Measurements from ENCODE around the gene ERO1B. TPM values are rescaled to one million over a fixed set of nuclear protein-coding genes. Genes with fewer than 3 reads are reported as not detected.
"Not testable (repeated sequence)": the region's sequence is repeated elsewhere in the genome, so short reads cannot be mapped to it uniquely, and the experiment has no call there.

The ERO1B gene, protein sequence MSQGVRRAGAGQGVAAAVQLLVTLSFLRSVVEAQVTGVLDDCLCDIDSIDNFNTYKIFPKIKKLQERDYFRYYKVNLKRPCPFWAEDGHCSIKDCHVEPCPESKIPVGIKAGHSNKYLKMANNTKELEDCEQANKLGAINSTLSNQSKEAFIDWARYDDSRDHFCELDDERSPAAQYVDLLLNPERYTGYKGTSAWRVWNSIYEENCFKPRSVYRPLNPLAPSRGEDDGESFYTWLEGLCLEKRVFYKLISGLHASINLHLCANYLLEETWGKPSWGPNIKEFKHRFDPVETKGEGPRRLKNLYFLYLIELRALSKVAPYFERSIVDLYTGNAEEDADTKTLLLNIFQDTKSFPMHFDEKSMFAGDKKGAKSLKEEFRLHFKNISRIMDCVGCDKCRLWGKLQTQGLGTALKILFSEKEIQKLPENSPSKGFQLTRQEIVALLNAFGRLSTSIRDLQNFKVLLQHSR
- 10 to 100 TPM; 10.7 to 13.4 (median 11.6) TPM for polyA plus RNA-seq (ENCODE audit: insufficient read length in 3 of 3)

DNA sequence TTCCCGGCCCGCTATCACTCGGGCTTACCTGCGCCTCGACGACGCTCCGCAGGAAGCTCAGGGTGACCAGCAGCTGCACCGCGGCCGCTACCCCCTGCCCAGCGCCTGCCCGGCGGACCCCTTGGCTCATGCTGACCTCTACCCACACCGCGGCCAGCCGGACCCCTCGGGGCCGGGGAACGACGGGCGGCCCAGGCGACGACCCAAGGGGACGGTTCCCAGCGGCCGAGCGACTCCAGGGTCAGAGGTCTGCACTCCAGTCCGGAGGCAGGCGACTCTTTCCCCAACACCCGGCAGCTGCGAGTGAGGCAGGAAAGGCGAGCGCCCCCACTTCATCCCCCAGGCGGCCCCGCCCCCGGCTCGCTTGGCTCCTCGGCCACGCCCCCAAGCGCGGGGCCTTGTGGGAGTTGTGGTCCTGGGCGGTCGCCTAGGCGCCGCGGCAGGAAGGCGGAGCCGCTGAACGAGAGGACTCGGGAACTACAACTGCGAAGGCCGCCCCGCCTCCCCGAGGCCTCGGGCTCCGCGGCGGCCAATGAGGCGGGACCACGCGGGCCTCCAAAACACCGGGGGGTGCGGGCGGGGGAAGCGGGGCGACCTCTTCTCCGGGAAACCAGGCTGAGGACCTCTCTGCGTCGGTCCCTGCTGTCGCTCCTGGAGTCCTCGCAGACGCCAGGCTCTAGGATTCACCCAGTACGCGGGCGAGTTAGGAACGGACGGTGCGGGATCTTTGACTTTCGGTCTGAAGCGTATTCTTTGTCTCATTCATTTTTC lies at the start of gene ERO1B:
Gene ERO1B (minus strand): TSS at position 305 of the 771 bp plus-strand sequence. CDS start 175 bp downstream, at position 130.
- peak; percentile 81 to 94 (median 89) for DNase-seq (ENCODE audit: low read depth in 3 of 3, low spot score in 2 of 3)

GRCh38 chr1:236331412-236331811 lies 49.7 kb upstream of the ERO1B start:
- not testable (repeated sequence) for DNase-seq (ENCODE audit: low read depth in 3 of 3, low spot score in 2 of 3)

- no peak for DNase-seq (ENCODE audit: low read depth in 3 of 3, low spot score in 2 of 3)
These were observed 44.7 kb upstream of the ERO1B start for GRCh38 chr1:236326432-236326831.

DNA sequence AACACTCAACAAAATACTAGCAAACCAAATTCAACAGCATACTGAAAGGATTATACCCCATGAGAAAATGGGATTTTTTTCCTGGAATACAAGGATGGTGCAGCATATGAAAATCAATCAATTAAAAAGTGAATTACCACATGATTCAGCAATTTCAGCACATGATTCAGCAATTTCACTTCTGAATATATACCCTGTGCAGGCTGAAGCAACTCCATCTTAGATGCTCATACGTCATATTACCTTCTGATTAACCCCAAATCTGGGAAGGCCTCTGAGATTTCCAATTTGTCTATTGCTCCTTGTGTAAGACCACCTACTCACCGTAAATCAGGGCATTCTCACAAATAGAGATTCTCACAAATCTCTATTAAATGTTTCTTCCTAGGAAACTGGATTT lies 43.8 kb upstream of the ERO1B start:
- no peak for DNase-seq (ENCODE audit: low read depth in 3 of 3, low spot score in 2 of 3)

GRCh38 chr1:236323819-236324411 lies 42.2 kb upstream of the ERO1B start:
- no peak for DNase-seq (ENCODE audit: low read depth in 3 of 3, low spot score in 2 of 3)

DNA sequence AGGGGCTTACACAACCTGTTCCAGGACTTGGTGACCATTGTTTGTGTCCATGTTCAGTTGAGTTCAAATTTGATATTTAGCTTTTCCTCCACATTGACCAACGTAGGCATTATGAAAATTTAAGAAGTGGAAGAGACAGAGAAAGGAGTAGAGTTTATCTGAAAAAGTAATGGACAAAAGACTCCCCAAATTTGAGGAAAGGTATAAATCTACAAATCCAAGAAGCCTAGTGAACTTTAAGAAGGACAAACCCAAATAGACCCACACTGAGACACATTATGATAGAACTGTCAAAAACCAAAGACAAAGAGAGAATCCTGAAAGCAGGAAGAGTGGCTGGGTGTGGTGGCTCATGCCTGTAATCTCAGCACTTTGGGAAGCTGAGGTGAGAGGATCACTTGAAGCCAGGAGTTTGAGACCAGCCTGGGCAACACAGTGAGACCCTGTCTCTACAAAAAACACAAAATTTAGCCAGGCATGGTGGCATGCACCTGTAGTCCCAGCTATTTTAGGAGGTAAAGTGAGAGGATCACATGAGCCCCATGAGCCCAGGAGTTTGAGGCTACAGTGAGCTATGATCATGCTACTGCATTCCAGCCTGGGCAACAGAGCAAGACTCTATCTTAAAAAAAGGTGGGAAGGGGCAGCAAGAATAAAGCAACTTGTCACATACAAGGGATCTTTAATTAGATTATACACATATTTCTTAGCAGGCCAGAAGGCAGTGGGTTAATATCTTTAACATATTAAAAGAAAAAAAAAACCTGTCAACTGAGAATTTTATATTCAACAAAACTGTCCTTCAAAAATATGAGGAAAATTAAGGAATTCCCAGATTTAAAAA lies 41.0 kb upstream of the ERO1B start:
- no peak for DNase-seq (ENCODE audit: low read depth in 3 of 3, low spot score in 2 of 3)

DNA sequence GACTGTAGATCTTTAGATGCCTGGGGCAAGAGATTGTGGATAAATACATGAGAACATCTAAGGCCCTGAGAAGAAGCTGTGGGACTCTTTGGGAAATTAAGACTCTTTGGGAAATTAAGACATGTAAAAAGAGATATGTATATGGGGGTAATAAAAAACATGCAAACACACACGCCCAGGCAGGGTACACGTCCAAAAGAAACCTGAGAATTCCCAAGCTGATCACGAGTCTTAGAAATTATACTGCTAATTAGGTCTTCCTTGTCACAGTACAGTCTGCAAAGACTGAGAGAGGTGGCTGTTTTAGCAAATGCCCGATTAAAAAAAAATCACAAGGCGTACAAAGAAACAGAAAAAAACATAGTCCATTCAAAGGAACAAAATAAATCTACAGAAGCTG lies 39.3 kb upstream of the ERO1B start:
- DNase-seq (ENCODE audit: low read depth in 3 of 3, low spot score in 2 of 3), result no peak

DNA sequence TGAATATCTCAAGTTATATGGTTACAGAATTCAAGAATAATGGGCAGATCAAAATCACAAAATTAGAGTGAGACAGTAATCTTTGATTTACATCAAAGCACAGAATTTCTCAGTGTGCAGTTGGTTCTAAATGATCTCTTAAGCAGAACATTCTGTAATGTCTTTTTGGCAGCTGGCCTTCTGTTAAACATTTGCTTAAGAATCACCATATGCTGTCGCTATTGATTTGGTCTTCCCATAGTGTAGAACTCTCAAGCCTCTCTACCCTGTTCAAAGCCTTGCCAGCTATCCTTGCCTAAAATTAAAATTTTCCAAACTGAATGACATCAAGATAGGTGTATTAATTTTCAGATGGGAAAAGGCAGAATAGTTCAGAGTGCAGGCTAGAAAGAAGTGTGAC lies 38.9 kb upstream of the ERO1B start:
- no peak for DNase-seq (ENCODE audit: low read depth in 3 of 3, low spot score in 2 of 3)

- no peak for DNase-seq (ENCODE audit: low read depth in 3 of 3, low spot score in 2 of 3)
These were observed 38.5 kb upstream of the ERO1B start for GRCh38 chr1:236320214-236320613.

DNA sequence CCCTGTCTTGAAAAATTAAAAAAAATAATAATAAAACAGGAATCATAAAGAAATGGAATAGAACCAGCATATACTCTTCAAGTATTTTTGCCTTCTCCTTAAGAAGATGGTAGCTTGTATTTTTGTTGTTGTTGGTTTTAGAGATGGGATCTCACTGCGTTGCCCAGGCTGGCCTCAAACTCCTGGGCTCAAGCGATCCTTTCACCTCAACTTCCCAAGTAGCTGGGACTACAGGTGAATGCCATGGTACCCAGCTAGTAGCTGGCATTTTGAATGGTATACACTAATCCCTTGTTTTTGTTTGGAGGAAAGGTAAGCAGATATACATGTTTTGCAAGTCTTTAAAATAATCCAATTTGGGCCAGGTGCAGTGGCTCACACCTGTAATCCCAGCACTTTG lies 34.7 kb upstream of the ERO1B start:
- DNase-seq (ENCODE audit: low read depth in 3 of 3, low spot score in 2 of 3), result no peak

DNA sequence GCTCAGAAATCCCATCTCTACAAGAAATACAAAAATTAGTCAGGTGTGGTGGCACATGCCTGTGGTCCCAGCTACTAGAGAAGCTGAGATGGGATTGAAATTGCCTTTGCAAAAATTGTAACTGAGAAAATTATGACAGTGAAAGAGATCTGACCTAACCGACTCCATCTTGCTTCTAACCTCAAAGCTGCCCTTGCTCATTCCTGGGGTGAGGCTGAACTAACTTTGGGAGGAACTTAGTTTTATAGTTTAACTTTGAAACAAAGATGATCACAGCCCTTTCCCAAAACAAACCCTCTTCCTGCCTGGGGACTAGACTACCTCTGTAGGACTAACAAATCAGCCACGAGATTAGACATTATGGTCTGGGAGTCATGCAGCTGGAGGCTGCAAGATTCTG lies 33.8 kb upstream of the ERO1B start:
- no peak for DNase-seq (ENCODE audit: low read depth in 3 of 3, low spot score in 2 of 3)

DNA sequence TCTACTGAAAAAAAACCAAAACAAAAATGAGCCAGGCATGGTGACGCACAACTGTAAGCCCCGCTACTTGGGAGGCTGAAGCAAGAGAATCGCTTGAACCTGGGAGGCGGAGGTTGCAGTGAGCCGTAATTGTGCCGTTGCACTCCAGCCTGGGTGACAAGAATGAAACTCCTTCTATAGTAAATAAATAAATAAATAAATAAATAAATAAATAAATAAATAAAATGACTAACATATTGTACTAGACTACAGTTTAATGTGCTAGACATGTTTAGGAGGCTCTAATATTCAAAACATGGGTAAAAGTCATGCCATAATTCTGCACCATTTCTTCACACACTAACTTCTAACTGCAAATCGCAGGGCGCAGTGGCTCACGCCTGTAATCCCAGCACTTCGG lies 33.3 kb upstream of the ERO1B start:
- no peak for DNase-seq (ENCODE audit: low read depth in 3 of 3, low spot score in 2 of 3)

DNA sequence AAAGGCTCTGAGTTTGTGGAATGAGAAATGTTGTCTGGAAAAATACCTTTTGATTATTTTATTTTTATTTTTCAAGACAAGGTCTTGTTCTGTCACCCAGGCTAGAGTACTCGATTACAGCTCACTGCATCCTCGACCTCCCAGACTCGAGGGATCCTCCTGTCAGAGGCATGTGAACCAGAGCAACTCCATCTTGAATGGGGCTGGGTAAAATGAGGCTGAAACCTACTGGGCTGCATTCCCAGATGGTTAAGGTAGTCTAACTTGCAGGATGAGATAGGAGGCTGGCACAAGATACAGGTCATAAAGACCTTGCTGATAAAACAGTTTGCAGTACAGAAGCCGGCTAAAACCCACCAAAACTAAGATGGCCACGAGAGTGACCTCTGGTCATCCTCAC lies 32.3 kb upstream of the ERO1B start:
- DNase-seq (ENCODE audit: low read depth in 3 of 3, low spot score in 2 of 3), result not testable (repeated sequence)

- DNase-seq (ENCODE audit: low read depth in 3 of 3, low spot score in 2 of 3), result no peak
These were observed 31.7 kb upstream of the ERO1B start for GRCh38 chr1:236313427-236313826.

DNA sequence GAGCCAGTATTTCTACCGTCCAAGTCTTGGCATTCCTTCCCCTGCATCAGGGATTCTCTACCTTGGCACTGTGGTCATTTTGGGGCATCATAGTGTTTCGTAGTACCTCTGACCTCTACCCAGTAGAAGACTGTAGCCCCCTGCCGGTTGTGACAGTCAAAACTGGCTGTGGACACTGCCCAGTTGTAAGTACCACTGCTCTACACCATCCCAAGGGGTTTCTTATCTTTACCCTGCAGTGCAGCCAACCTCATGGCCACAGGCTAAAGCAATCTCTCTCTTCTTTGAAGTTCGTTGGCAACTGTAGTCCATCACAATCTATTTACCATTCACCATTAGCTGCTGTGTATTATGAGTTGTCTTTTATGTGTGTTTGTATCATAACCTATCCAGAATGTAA lies 29.3 kb upstream of the ERO1B start:
- DNase-seq (ENCODE audit: low read depth in 3 of 3, low spot score in 2 of 3), result no peak

- no peak for DNase-seq (ENCODE audit: low read depth in 3 of 3, low spot score in 2 of 3)
These were observed 27.1 kb upstream of the ERO1B start for GRCh38 chr1:236308827-236309226.

GRCh38 chr1:236307435-236307834 lies 25.7 kb upstream of the ERO1B start:
- DNase-seq (ENCODE audit: low read depth in 3 of 3, low spot score in 2 of 3), result no peak

DNA sequence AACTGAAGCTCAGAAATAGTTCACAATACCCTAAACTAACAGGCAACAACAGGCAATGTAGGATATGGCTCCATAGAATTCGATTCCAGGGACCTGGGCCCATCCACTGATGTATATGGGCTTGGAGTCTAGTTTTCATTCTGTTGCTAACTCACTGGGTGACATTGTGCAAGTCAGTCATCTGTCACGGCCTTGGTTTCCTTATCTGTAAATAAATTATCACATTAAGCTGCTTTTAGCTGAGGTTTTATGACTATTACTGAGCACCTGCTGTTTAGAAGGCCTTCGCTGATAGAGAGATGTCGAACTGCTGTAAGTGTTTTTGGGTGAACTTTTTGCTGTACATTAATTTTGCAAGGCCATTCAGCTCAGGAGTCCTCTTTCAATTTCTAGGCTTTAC lies 22.9 kb upstream of the ERO1B start:
- no peak for DNase-seq (ENCODE audit: low read depth in 3 of 3, low spot score in 2 of 3)

DNA sequence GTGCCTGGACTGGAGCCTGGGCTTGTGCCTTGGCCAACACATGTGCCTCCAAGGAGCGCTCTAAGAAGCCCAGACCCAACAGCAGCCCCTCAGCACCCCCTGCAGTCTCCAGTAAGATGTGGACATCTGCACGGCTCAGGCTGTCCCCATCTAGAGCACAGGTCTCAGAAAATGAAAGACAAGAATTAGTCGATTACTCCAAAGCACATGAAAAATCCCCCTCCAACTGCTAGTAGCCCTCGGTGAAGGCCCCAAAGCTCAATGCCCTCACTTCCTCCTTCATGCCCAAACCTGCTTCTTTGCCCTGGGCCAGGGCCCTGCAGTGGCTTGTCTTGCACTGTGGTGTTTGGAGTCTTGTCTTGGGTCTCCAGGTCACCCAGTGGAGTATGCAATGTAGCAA lies 21.9 kb upstream of the ERO1B start:
- no peak for DNase-seq (ENCODE audit: low read depth in 3 of 3, low spot score in 2 of 3)

DNA sequence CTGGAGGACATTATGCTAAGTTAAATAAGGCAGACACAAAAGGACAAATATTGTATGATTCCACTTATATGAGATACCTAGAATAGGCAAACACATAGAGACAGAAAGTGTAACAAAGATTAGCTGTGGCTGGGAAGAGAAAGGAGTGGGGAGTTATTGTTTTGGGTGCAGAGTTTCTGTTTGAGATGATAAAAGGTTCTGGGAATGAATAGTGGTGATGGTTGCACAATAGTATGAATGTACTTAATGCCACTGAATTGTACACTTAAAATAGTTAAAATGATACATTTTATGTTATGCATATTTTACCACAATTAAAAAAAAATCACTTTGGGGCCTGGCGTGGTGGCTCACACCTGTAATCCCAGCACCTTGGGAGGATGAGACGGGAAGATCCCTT lies 21.2 kb upstream of the ERO1B start:
- no peak for DNase-seq (ENCODE audit: low read depth in 3 of 3, low spot score in 2 of 3)

GRCh38 chr1:236301958-236302335 lies 20.2 kb upstream of the ERO1B start:
- no peak for DNase-seq (ENCODE audit: low read depth in 3 of 3, low spot score in 2 of 3)

Measured in right renal cortex interstitium (tissue), 3 donors.